Stromal cell of bone marrow (primary cell): Measurements from ENCODE around the gene CHRND.
A peak's percentile ranks its signal among the peaks of the same experiment; 100 is the strongest.

Experiments used
- DNase-seq: peaks from one replicate; pipeline ENCODE4 v3.0.0-alpha.2; 2012; ENCODE audit warnings: low read depth

The CHRND gene

DNA sequence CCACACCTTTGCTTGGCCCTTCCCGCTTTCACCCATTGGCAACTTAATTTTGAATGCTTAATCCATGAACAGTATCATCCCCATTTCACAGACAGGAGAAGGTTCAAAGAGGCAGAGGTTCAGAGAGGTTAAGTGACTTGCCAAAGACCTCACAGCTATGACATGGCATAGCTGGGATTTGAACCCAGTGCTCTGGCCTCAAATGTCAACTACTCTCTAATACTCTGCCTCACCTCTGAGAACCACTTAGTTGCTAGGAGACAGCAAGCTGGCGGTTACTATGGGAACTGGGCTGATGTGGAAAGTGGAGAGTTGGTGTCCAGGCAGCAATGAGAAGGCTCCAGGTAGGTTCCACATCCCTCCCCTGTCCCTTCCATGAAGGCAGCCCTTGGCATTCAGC is 21.5 kb upstream of the CHRND start:
- no peak for DNase-seq

DNA sequence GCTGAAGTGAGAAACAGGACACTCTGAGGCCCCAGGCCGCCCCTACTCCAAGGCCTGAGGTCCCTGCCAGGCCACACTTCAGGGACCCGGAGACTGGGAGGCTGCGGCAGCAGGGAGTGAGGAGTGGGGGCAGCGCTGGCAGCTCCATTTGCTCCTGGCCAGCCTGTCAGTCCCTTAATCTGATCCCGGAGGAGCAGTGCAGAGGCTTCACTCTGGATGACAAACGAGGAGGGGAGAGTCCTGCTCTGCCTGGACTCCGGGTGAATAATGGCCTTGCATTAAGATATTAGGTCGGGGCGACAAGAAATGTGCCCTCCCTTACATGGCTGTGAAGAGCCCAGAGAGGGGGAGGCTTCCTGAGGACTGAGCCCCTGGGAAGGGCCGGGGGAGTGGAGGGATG is 20.1 kb upstream of the CHRND start:
- DNase-seq: no peak

DNA sequence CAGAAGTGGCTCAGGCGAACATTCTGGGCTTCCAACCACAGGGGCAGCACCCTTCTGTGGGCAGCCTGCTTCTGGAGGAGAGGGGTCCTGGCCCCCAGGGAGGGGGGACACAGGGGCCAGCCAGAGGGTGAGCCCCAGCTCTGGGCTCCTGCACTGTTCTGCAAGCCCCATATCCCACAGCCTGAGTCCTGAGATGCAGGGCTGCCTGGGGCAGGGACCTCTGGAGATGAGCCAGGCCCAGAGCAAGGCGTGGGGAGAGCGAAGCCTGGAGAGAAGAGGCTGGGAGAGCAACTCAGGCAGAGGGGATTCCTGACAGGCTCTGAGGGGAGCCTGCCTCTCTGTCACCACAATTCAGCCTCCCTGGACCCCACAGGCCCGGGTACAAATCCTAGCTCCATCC is 19.3 kb upstream of the CHRND start:
- DNase-seq: no peak

DNA sequence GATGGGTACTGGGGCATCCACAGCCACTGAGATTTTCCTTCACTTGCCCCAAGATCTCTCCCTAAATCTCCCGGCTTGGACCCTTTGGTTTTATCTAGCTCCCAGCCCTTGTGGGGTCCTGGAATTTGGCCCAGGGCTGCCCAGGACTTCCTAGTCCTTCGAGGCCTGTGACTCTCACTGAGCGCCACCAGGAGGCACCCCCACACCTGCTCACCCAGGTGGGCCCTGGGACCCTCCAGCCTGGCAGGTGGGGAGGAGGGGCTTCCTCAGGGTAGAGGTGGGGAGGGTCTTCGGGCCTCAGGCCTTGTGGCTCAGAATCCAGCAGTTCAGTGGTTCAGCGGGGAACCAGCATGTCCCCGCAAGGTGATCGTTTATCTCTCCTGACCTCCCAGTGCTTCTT is 17.7 kb upstream of the CHRND start:
- DNase-seq: no peak

DNA sequence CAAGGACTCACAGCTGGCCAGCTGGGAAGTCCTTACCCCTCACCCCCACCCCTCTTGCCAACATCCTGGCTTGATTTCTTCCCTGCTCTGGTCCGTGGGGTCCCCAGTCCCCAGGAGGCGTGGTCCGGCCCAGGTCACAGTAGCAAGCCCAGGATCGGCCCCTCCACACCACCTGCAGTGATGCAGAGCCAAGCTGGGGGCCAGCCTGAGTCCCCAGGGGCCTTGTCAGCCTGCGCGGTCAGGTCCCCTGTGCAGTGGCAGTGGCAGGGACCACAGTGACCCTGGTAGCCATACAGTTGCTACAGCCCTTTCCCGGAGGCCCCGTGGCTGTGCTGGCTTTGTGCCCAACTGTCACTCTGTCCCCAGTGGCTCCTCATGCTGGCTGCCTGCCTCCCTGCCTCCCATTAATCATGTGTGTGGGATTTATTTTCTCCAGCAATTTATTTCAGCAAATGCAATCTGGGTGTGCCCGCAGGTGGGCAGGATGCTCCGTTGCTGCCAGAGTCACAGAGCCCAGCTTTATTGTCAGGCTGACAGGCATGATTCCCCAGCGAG is 14.5 kb upstream of the CHRND start:
- no peak for DNase-seq

DNA sequence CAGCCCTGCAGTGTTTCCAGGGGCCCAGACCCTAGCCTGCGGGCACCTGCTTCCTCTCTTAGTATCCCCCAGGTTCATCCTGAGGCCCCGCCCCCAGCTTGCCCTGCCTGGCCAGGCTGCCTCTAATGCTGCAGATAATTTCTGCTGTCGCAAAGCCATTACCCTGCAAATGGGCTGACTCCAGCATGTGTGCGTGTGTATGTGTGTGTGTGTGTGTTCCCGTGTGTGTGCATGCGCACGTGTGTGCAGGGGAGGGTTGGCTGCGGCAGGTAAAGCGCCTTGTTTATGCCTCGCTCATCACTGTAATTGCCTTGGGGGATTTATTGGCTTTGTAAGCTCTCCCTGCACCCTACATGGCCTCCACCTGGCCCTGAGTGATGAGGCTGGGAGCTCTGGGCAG is 13.4 kb upstream of the CHRND start:
- no peak for DNase-seq

DNA sequence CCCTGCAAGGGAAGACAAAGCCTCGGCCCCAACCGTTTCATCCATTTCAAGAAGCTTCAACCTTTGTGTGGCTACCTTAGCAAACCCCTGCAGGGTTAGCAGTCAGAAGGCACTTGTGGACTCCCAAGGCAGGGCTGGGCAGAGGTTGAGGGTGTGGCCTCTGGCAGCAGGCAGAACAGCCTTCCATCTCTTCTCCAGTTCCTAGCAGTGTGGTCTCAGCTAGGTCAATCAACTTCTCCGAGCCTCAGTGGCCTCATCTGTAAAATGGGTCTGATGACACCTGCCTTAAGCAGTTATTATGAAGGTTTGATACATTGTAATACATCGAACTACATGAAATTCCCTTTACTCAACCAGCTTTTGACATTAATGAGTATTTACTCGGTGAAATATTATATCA is 12.6 kb upstream of the CHRND start:
- DNase-seq: no peak

DNA sequence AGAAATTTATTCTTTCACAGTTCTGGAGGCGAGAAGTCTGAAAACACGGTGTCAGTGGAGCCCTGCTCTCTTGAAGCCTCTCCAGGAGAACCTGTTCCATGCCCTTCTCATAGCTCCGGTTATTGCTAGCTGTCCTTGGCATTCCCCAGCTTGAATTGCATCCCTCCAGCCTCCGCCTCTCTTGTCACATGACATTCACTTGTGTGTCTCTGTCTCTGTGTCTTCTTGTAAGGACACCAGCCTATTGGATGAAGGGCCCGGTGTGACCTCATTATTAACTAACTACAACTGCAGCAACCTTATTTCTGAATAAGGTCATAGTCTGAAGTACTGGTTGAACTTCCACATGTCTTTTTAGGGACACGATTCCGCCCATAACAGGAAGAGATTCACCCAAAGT is 10.3 kb upstream of the CHRND start:
- DNase-seq: no peak

DNA sequence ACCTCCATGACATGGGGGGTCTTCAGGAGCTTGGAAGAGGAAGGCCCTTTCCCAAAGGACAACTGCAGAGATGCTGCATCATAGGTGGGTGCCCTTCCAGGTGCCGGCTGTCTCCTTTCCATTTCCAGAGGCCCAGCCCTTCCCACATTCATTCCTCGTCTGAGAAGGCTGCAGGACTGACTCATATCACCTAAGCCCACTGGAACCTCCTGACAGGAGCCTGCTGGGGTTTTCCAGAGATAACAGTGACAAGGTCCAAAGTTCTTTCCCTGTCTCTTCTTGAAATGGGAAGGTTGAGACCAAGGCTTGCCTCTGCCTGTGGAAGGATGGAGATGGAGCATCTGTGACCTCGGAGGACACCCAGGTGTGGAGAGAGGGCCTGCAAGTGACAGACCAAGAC is 9.4 kb upstream of the CHRND start:
- DNase-seq: no peak

DNA sequence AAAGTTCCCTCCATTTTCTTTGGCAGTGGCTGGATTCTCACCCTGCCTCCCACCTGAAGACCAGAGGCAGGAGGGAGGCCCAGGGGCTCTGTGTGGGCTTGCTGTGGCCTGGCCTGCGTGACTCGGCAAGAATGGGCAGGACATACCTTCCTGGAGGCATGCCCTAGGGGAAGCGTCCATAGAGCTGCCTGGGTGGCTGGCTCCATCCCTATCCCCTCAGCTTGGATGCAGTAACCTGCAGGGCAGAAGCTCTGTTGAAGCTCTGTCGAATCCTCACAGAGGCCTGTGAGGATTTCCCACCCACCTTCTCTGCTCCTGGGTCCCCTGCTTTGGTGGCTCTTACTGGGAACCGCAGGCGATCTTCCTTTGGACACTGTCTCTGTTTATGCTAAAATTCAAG is 7.1 kb upstream of the CHRND start:
- DNase-seq: no peak

DNA sequence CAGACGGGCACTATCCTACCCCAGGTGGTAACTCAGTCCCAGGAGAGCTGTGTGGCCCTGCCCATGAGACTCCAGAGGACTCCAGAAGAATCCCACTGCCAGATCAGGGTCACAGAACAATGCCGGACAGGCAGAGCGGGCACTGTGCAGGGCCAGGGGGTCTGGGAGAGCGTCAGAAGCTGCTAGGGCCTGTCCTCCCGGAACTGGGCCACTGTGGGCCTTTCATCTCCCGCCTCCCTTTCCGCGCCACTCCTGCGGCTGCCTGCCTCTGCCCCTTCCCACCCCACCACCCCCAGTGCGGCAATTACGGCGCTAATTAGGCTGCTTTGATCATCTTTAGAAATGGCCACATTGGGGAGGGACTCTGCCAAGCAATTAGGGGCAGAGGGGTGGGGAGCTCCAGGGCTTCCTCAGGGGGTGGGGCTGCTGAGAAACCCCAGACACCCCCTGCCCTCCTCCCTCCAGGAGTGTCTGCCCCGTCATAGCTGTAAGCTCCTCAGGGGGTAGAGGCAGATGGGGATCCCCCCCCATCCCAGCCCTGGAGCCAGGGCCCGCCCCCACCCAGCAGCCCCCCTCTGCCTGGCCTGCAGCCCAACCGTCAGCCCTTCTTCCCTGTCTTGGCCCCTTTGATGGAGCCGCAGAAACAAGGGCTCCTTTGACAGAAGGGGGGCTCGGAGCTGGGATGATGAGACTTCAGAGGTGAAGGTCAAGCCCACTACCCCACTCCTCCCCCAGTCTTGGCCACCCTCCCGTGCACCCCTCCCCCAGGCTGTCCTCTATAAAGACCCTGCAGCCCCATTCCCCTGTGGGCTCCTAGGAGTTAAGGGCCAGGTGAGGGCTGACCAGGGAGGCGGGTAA is 6.2 kb upstream of the CHRND start, which contains the start of gene PRSS56:
Gene PRSS56 (plus strand): TSS at position 808 of the 858 bp plus-strand sequence. CDS start 211 bp downstream, outside the sequence.
- DNase-seq: no peak

DNA sequence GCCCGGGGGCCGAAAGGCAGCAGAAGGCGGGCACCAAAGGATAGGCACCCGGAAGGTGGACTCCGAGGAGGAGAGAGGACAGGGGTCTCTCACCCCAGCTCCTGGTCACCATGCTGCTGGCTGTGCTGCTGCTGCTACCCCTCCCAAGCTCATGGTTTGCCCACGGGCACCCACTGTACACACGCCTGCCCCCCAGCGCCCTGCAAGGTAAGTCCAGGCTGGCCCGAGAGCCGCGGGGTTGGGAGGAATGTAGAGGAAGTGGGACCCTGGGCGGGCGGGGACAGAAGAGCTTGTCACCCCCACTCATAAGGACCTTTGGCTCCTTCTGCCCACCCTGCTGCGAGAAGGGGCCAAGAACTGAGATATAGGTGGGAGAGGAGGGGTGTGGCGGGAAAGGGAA is 5.5 kb upstream of the CHRND start:
- DNase-seq: no peak

DNA sequence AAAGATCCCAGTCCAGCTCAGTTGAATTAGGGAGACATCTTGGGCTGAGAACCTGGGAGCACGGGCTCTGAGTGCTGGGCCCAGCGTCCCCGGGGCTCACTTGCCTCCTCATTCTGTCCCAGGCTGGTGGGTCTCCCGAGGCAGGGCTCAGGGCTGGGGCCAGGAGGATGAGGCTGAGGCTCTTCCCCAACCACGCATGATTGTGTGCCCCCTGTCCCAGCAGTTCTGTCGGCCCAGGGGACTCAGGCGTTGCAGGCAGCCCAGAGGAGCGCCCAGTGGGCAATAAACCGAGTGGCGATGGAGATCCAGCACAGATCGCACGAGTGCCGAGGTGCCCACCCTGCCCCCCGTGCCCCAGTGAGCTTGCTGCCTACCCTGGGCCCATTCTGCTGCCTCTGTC is 4.9 kb upstream of the CHRND start:
- no peak for DNase-seq

DNA sequence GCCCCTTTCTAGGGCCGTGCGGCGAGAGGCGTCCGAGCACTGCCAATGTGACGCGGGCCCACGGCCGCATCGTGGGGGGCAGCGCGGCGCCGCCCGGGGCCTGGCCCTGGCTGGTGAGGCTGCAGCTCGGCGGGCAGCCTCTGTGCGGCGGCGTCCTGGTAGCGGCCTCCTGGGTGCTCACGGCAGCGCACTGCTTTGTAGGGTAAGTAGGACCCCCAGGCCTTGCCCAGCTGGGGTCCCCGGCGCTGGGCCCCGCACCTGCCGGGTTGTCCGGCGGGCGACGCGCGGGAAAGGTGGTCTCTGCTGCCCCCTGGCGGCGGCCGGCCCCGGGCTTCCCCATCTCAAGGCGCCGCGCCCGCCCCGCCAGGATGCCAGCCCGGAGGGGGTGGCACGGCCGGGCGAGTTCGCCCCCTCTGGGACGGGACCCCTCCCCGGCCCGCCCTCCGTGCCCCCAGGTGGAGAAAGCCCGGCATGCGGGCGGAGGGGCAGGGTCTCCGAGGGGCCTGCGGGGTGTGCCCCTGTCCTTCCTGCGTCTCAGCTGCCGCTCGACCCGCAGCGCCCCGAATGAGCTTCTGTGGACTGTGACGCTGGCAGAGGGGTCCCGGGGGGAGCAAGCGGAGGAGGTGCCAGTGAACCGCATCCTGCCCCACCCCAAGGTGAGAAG is 3.9 kb upstream of the CHRND start:
- DNase-seq: peak; percentile 5

DNA sequence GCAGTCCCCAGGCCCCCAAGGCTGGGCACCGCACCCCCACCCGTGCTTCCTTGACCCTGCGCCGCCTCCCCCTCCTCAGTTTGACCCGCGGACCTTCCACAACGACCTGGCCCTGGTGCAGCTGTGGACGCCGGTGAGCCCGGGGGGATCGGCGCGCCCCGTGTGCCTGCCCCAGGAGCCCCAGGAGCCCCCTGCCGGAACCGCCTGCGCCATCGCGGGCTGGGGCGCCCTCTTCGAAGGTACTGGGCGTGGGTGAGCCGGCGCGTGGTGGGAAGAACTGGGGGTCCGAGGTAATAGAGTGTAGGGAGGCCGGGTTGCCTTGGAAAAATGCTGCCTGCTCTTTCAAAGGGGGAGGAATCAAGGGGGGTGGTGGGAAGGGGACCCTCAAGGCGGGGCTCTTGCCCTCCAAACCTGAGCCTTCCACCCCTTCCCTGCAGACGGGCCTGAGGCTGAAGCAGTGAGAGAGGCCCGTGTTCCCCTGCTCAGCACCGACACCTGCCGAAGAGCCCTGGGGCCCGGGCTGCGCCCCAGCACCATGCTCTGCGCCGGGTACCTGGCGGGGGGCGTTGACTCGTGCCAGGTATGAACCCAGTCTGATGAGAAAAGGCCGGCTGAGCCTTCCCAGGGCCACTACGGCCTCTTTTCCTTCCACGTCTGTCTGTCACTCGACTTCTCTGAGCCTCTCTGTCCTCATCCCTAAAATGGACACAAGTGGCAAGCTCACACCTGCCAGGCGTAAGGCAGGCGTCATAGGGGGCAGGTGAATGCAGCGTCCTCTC is 3.1 kb upstream of the CHRND start:
- DNase-seq: no peak

DNA sequence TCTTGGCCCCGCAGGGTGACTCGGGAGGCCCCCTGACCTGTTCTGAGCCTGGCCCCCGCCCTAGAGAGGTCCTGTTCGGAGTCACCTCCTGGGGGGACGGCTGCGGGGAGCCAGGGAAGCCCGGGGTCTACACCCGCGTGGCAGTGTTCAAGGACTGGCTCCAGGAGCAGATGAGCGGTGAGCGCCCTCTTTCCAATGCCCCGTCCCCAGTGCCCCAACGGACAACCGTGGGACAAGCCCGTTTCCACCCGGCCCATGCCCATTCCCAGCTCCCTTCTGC is 2.6 kb upstream of the CHRND start:
- DNase-seq: no peak

DNA sequence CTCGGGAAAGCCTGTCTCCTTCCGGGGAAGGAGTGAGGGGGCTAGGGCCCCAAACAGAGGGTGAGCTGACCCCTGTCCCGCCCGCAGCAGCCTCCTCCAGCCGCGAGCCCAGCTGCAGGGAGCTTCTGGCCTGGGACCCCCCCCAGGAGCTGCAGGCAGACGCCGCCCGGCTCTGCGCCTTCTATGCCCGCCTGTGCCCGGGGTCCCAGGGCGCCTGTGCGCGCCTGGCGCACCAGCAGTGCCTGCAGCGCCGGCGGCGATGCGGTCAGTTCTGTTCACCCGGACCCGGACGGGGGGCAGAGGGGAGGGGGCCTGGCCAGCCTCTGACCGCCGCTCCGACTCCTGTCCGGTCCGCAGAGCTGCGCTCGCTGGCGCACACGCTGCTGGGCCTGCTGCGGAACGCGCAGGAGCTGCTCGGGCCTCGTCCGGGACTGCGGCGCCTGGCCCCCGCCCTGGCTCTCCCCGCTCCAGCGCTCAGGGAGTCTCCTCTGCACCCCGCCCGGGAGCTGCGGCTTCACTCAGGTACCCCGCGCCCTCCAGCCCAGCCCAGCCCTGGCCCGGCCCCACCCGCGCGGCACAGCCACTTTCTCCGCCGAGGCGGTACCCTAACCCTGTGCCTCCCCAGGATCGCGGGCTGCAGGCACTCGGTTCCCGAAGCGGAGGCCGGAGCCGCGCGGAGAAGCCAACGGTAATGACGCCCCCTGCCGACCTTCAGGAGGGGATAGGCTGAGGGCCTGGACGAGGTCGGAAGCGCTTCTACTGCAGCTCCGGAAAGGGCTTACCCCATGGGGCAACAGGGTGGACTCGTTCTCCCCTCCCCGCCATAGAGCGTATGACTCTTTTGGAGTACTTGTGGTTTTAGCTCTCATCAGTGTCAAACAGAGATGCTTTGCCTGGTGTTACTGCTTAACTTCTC is 2.0 kb upstream of the CHRND start:
- DNase-seq: peak; percentile 3

DNA sequence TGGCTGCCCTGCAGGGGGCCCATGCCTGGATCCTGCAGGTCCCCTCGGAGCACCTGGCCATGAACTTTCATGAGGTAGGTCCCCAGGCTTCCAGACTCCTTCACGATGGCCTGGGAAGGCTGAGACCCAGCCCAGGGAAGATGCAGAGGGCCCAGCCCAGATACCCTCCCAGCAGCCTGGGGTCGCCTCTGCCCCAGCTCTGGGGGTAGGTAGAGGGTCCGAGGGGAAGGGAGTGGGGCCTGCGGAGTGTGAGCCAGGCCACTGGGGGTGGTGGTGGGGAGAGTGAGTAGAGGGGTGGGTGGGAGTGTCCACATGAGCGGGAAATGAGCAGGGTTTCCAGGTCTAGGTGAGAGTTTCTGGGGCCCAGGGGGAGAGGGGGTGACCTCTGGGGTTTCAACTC is 1.2 kb upstream of the CHRND start:
- no peak for DNase-seq

DNA sequence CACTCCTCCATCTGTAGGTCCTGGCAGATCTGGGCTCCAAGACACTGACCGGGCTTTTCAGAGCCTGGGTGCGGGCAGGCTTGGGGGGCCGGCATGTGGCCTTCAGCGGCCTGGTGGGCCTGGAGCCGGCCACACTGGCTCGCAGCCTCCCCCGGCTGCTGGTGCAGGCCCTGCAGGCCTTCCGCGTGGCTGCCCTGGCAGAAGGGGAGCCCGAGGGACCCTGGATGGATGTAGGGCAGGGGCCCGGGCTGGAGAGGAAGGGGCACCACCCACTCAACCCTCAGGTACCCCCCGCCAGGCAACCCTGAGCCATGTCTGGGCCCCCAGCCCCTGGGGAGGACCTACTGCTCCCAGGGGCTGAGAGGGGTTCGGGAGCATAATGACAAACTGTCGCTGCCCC is 761 bp upstream of the CHRND start:
- DNase-seq: no peak

DNA sequence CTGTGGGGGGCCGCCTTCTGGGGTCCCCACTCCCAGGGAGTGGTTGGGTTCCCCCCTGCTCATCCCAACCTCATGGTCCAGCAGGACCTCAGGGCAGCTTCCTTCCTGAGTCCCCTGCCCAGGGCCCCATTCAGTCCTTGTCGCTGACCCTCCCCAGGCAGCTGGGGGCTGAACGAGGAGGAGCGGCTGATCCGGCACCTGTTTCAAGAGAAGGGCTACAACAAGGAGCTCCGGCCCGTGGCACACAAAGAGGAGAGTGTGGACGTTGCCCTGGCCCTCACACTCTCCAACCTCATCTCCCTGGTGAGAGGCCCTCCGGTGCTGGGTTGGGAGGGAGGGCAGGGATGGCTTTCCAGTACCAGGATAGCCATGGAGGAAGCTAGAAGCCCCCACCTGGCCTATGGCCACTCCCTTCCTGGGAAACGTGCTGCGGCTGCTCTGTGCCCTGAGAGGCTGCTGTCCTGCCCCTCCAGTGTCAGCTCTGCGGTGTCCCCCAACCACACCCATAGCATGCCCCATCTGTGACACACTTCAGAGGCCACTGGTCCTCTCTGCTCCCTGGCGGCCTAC is 497 bp downstream of the CHRND start:
- DNase-seq: no peak

DNA sequence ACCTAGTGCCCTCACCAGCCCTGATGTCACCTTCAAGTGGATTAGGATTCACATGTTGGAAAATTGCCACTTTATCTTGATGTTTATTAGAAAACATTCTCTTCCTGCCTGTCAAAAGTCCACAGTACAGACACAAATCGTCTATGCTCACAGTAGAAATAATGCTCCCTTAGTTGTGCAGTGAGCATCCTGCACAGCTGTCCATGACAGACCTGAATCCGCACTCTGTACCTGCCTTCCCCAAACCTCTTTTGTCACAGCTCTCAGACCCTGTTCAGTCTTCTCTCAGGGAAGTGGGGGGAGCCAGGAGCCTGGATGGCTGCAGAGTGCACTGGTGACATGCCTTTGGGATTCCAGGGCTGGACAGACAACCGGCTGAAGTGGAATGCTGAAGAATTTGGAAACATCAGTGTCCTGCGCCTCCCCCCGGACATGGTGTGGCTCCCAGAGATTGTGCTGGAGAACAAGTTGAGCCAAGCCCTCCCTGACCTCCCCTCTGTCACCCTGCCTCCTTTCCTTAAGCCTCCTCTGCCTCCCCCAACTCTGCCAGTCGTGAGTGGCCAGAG is 2.0 kb downstream of the CHRND start:
- DNase-seq: no peak
